Ovary (tissue), 3 donors: Measurements from ENCODE around the gene HDAC10.

Experiments used
- CTCF ChIP-seq, 3 donors: fragments of 450-650 bp in 2 of 3; fragments of 200-600 bp in 1 of 3; IDR thresholded peaks; one replicate each; pipeline versions ENCODE4 v1.5.1 to v1.8.0; 2016 to 2022; ENCODE audit warnings: antibody characterized with exemption in 3 of 3, mild to moderate bottlenecking in 1 of 3
- EP300 ChIP-seq: sonication (generic); formaldehyde crosslinking; IDR thresholded peaks from one replicate; pipeline ENCODE4 v1.6.1; 2017; ENCODE audit warnings: antibody characterized with exemption
- donor health status: DM: no; HTN: no; CAD: no.

- TF ChIP-seq CTCF (IDR thresholded peaks at IDR 0.05), result no peak
- TF ChIP-seq EP300, result no peak
Measured at GRCh38 chr22:50281957-50282356, 30.9 kb upstream of the HDAC10 start.
